Measurements from ENCODE around the gene ARID3C.
A peak's percentile ranks its signal among the peaks of the same experiment; 100 is the strongest.

Gene ARID3C

DNA sequence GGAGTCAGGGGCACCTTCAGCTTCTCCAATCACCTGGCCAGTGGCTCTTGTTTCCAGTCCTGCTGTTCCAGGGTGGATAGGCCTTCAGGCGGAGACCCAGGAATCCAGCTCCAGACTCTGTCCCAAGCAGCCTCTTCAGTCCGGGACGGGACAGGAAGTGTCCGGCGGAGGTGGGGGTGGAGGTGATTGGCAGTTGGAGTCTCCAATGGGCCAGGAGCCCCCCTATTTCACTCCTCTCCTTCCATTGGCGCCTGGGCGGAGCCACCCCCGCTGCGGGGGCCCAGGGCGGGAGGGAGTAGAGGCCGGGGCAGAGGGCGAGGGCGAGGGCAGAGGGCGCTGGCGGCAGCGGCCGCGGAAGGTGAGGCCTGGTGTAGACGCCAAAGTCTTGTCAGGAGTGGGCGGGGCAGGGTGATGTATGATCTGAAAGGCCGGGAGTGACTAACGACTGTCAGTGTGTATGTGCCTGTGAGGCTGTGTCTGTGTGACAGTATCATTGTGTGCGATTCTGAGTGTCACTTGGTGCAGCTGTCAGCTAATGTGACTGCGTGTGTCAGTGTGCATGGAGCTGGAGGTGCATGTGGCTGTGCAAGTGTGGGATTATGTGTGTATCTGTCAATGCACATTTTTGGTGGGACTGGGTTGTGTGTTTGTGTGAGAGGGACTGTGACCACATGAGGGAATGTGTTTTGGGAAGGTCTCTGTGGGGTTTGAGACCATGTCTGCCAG, 23.2 kb upstream of the ARID3C start, which contains the start of gene IL11RA (continued):
- TF ChIP-seq ZBTB26 (tag by site-specific recombination; optimal IDR thresholded peaks at IDR 0.05) (peak; percentile 24), ZNF621 (tag by site-specific recombination; IDR thresholded peaks at IDR 0.05) (no peak), ZNF548 (tag by site-specific recombination; IDR thresholded peaks at IDR 0.05) (no peak), ZNF837 (tag by site-specific recombination; IDR thresholded peaks at IDR 0.05) (no peak), ZNF768 (tag by site-specific recombination; IDR thresholded peaks at IDR 0.05) (no peak), SALL2 (tag by site-specific recombination; IDR thresholded peaks at IDR 0.05; ENCODE audit: borderline replicate concordance) (no peak), ZNF416 (tag by site-specific recombination; IDR thresholded peaks at IDR 0.05) (no peak), ZNF24 (tag by site-specific recombination; IDR thresholded peaks at IDR 0.05) (no peak), ZBTB6 (tag by site-specific recombination; IDR thresholded peaks at IDR 0.05) (no peak), SP3 (tag by site-specific recombination; IDR thresholded peaks at IDR 0.05) (peak; percentile 76), ZNF391 (tag by site-specific recombination; IDR thresholded peaks at IDR 0.05; ENCODE audit: borderline replicate concordance, low read depth) (no peak), SP2 (tag by site-specific recombination; IDR thresholded peaks at IDR 0.05) (peak; percentile 87), ZNF350 (tag by site-specific recombination; IDR thresholded peaks at IDR 0.05) (no peak), ZNF362 (tag by site-specific recombination; IDR thresholded peaks at IDR 0.05) (no peak), ZNF510 (tag by site-specific recombination; IDR thresholded peaks at IDR 0.05; ENCODE audit: insufficient replicate concordance) (no peak), HOXC10 (CRISPR knock-in tag; IDR thresholded peaks at IDR 0.05) (0 out of 2 replicates have a peak, but pooled peaks have one; percentile 83), PRDM10 (tag by site-specific recombination; IDR thresholded peaks at IDR 0.05) (no peak; the same call in 1 of the 2 replicates), KLF8 (tag by site-specific recombination; IDR thresholded peaks at IDR 0.05) (peak; percentile 63; the same call in 1 of the 2 replicates), HOXA7 (CRISPR knock-in tag; IDR thresholded peaks at IDR 0.05; ENCODE audit: borderline replicate concordance) (no peak), ZNF449 (tag by site-specific recombination; IDR thresholded peaks at IDR 0.05) (no peak), MEIS1 (CRISPR knock-in tag; IDR thresholded peaks at IDR 0.05; ENCODE audit: borderline replicate concordance) (0 out of 2 replicates have a peak, but pooled peaks have one; percentile 36), ZNF501 (tag by site-specific recombination; IDR thresholded peaks at IDR 0.05) (no peak), ZNF157 (tag by site-specific recombination; IDR thresholded peaks at IDR 0.05) (no peak), KLF10 (tag by site-specific recombination; IDR thresholded peaks at IDR 0.05) (no peak), ZNF398 (tag by site-specific recombination; IDR thresholded peaks at IDR 0.05) (peak; percentile 43), ZNF677 (tag by site-specific recombination; IDR thresholded peaks at IDR 0.05) (no peak)
- TF ChIP-seq, protein P1, sequence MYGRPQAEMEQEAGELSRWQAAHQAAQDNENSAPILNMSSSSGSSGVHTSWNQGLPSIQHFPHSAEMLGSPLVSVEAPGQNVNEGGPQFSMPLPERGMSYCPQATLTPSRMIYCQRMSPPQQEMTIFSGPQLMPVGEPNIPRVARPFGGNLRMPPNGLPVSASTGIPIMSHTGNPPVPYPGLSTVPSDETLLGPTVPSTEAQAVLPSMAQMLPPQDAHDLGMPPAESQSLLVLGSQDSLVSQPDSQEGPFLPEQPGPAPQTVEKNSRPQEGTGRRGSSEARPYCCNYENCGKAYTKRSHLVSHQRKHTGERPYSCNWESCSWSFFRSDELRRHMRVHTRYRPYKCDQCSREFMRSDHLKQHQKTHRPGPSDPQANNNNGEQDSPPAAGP (tag by site-specific recombination; IDR thresholded peaks at IDR 0.05) = peak; percentile 26; the same call in 1 of the 2 replicates
